ENCODE data around the gene COPZ2.
"Not testable (repeated sequence)": the region's sequence is repeated elsewhere in the genome, so short reads cannot be mapped to it uniquely, and the experiment has no call there.

COPZ2 gene

GRCh38 chr17:48002266-48002915 lies 35.2 kb downstream of the COPZ2 start:
- ChIA-PET CTCF (interaction anchor here (1.1 kb wide), 1 partner anchor 9 kb away, joined by 5 read pairs; no protein-coding TSS in a partner anchor), POLR2A (interaction anchor here (1.7 kb wide), 1 partner anchor 10 kb away, joined by 5 read pairs; no protein-coding TSS in a partner anchor)
- TF ChIP-seq NFRKB (IDR thresholded peaks at IDR 0.05) (no peak), TARDBP (IDR thresholded peaks at IDR 0.05) (no peak), FOXK2 (IDR thresholded peaks at IDR 0.05) (no peak), LEF1 (IDR thresholded peaks at IDR 0.05; ENCODE audit: borderline replicate concordance) (no peak), FOXA1 (IDR thresholded peaks at IDR 0.05) (no peak), SUZ12 (IDR thresholded peaks at IDR 0.05) (no peak), ZNF384 (IDR thresholded peaks at IDR 0.05) (no peak), ARNT (IDR thresholded peaks at IDR 0.05) (no peak), SP1 (IDR thresholded peaks at IDR 0.05) (no peak), CTBP1 (IDR thresholded peaks at IDR 0.05; ENCODE audit: borderline replicate concordance) (no peak), FOXM1 (IDR thresholded peaks at IDR 0.05; ENCODE audit: borderline replicate concordance) (no peak), L3MBTL2 (conservative IDR thresholded peaks at IDR 0.05) (no peak), BHLHE40 (IDR thresholded peaks at IDR 0.05; ENCODE audit: borderline replicate concordance) (no peak), HDGF (IDR thresholded peaks at IDR 0.05; ENCODE audit: borderline replicate concordance) (no peak), ELF4 (IDR thresholded peaks at IDR 0.05) (no peak)
- TF ChIP-seq, protein P1, sequence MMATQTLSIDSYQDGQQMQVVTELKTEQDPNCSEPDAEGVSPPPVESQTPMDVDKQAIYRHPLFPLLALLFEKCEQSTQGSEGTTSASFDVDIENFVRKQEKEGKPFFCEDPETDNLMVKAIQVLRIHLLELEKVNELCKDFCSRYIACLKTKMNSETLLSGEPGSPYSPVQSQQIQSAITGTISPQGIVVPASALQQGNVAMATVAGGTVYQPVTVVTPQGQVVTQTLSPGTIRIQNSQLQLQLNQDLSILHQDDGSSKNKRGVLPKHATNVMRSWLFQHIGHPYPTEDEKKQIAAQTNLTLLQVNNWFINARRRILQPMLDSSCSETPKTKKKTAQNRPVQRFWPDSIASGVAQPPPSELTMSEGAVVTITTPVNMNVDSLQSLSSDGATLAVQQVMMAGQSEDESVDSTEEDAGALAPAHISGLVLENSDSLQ (IDR thresholded peaks at IDR 0.05) = no peak
- DNase-seq (ENCODE audit: extremely low spot score) = no peak

- CTCF ChIA-PET; POLR2A ChIA-PET; DNase-seq (ENCODE audit: extremely low spot score): not testable (repeated sequence)
Observed at GRCh38 chr17:48001657-48002056, 35.9 kb downstream of the COPZ2 start.

DNA sequence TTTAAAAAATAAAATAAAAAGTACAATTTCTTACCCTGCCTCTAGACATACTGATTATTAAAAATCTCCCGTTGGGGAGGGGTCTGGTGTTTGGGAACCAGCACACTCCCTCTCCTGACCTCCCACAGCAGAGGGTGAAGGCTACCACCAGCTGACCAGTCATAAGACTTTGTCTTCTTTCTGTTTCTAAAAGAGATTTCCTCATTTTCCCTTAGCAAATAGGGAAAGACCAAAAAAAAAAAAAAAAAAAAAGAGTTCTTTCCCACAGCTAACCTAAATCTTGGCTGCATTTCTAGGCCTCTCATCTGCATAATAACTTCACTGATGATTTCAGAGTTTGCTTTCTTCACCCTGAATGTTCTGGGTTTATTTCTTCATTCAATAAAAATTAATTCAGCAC lies 36.4 kb downstream of the COPZ2 start:
- no peak for TF ChIP-seq BHLHE40 (IDR thresholded peaks at IDR 0.05; ENCODE audit: borderline replicate concordance)
- TF ChIP-seq, protein P1 (IDR thresholded peaks at IDR 0.05) = no peak
- DNase-seq (ENCODE audit: extremely low spot score) = no peak
- POLR2A ChIA-PET = interaction anchor here (1.2 kb wide), 1 partner anchor 25 kb away, joined by 3 read pairs; no protein-coding TSS in a partner anchor
- CTCF ChIA-PET = no interaction called here

DNA sequence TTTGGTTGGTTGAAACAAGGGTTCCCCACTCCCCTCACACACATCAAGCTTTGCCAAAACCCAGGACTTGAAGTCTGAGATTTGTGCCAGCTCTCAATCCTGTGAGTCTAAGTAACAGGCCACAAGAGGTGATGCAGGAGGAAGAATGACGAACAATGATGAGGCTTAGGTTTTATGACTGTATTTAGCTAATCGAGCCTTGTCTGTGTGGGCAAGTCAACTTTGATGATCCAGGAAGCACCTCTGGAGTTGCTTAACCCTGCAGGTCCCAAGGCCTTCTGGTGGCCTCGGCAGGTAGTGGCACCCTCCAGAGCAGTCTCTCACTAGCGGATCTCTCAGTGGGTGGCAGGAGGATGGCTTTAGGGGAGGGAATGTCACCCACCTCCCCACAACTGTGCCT lies 38.0 kb downstream of the COPZ2 start:
- no peak for TF ChIP-seq NFRKB (IDR thresholded peaks at IDR 0.05)
- no peak for TF ChIP-seq LEF1 (IDR thresholded peaks at IDR 0.05; ENCODE audit: borderline replicate concordance)
- TF ChIP-seq SP1 (IDR thresholded peaks at IDR 0.05) = no peak
- no peak for TF ChIP-seq FOXK2 (IDR thresholded peaks at IDR 0.05)
- TF ChIP-seq, protein P1 (IDR thresholded peaks at IDR 0.05) = no peak
- no peak for TF ChIP-seq HDGF (IDR thresholded peaks at IDR 0.05; ENCODE audit: borderline replicate concordance)
- no peak for TF ChIP-seq ZNF384 (IDR thresholded peaks at IDR 0.05)
- no peak for TF ChIP-seq ARNT (IDR thresholded peaks at IDR 0.05)
- TF ChIP-seq CTBP1 (IDR thresholded peaks at IDR 0.05; ENCODE audit: borderline replicate concordance) = no peak
- TF ChIP-seq ELF4 (IDR thresholded peaks at IDR 0.05) = no peak
- TF ChIP-seq L3MBTL2 (conservative IDR thresholded peaks at IDR 0.05) = no peak
- no peak for TF ChIP-seq BHLHE40 (IDR thresholded peaks at IDR 0.05; ENCODE audit: borderline replicate concordance)
- TF ChIP-seq FOXM1 (IDR thresholded peaks at IDR 0.05; ENCODE audit: borderline replicate concordance) = no peak
- TF ChIP-seq FOXA1 (IDR thresholded peaks at IDR 0.05) = no peak
- TF ChIP-seq TARDBP (IDR thresholded peaks at IDR 0.05) = no peak
- no peak for TF ChIP-seq SUZ12 (IDR thresholded peaks at IDR 0.05)
- DNase-seq (ENCODE audit: extremely low spot score) = no peak
- CTCF ChIA-PET = interaction anchor here (0.7 to 1.1 kb wide), 5 partner anchors 15 to 52 kb away, joined by 3 to 4 read pairs (median 3); partner anchors contain the start of gene CDK5RAP3
- POLR2A ChIA-PET = interaction anchor here (1.4 kb wide), 1 partner anchor 9 kb away, joined by 4 read pairs; no protein-coding TSS in a partner anchor

DNA sequence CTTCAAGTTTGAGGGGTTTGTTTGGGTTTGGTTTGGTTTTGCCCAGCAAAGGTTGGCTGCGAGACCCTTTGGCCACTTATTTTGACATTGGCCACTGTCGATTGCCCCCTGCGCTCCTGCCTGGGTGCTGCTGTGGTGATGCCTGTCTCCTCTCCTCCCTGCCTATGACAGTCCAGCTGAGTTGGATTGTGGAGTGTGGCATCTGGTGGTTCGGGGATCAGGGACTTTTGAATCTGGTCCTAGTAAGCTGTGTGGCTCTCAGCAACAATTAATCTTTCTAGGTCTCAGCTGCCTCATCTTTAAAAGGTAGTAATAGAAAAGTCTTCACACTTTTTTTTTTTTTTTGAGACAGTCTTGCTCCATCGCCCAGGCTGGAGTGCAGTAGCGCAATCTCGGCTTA lies 39.6 kb downstream of the COPZ2 start:
- no peak for TF ChIP-seq L3MBTL2 (conservative IDR thresholded peaks at IDR 0.05)
- TF ChIP-seq FOXA1 (IDR thresholded peaks at IDR 0.05) = no peak
- TF ChIP-seq FOXK2 (IDR thresholded peaks at IDR 0.05) = no peak
- TF ChIP-seq CTBP1 (IDR thresholded peaks at IDR 0.05; ENCODE audit: borderline replicate concordance) = no peak
- TF ChIP-seq, protein P1 (IDR thresholded peaks at IDR 0.05) = no peak
- TF ChIP-seq SP1 (IDR thresholded peaks at IDR 0.05) = no peak
- TF ChIP-seq HDGF (IDR thresholded peaks at IDR 0.05; ENCODE audit: borderline replicate concordance) = no peak
- no peak for TF ChIP-seq ARNT (IDR thresholded peaks at IDR 0.05)
- TF ChIP-seq BHLHE40 (IDR thresholded peaks at IDR 0.05; ENCODE audit: borderline replicate concordance) = no peak
- no peak for TF ChIP-seq SUZ12 (IDR thresholded peaks at IDR 0.05)
- no peak for TF ChIP-seq NFRKB (IDR thresholded peaks at IDR 0.05)
- TF ChIP-seq FOXM1 (IDR thresholded peaks at IDR 0.05; ENCODE audit: borderline replicate concordance) = no peak
- TF ChIP-seq TARDBP (IDR thresholded peaks at IDR 0.05) = no peak
- no peak for TF ChIP-seq ZNF384 (IDR thresholded peaks at IDR 0.05)
- no peak for TF ChIP-seq ELF4 (IDR thresholded peaks at IDR 0.05)
- TF ChIP-seq LEF1 (IDR thresholded peaks at IDR 0.05; ENCODE audit: borderline replicate concordance) = no peak
- POLR2A ChIA-PET = no interaction called here
- CTCF ChIA-PET = no interaction called here
- DNase-seq (ENCODE audit: extremely low spot score) = no peak

- TF ChIP-seq FOXA1 (IDR thresholded peaks at IDR 0.05) (no peak), CTBP1 (IDR thresholded peaks at IDR 0.05; ENCODE audit: borderline replicate concordance) (no peak), SUZ12 (IDR thresholded peaks at IDR 0.05) (no peak), SP1 (IDR thresholded peaks at IDR 0.05) (no peak), L3MBTL2 (conservative IDR thresholded peaks at IDR 0.05) (no peak)
- TF ChIP-seq, protein P1 (IDR thresholded peaks at IDR 0.05) = no peak
- CTCF ChIA-PET = no interaction called here
- DNase-seq (ENCODE audit: extremely low spot score) = no peak
- POLR2A ChIA-PET = no interaction called here
Observed at GRCh38 chr17:47997586-47997985, 40.0 kb downstream of the COPZ2 start.

All from HEK293T (cell line).